ENCODE results near the gene SPOCK3.
"Not testable (repeated sequence)": the region's sequence is repeated elsewhere in the genome, so short reads cannot be mapped to it uniquely, and the experiment has no call there.

Gene SPOCK3

DNA sequence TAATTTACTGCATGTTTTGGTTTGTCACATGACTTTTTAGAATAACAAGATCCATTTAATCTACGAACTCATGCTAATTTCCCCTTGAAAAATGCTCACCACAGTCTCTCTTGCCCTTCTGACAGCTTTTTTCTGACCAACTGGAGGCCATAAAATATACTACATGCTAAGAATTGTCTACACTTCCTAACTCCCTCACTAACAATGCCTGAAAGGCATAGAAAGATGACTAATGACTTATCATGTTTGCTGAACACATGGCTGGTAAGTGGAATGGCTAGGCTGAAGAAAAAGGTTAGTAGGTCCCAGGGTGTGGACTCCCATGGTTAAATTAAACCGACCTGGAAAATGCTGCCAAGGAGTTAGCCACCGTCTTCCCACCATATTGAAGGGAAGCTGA is 309.9 kb downstream of the SPOCK3 start:
- DNase-seq = no peak

GRCh38 chr4:166913926-166914325 is 320.4 kb downstream of the SPOCK3 start:
- no peak for DNase-seq

GRCh38 chr4:166903408-166903807 is 330.9 kb downstream of the SPOCK3 start:
- peak; percentile 24 for DNase-seq

DNA sequence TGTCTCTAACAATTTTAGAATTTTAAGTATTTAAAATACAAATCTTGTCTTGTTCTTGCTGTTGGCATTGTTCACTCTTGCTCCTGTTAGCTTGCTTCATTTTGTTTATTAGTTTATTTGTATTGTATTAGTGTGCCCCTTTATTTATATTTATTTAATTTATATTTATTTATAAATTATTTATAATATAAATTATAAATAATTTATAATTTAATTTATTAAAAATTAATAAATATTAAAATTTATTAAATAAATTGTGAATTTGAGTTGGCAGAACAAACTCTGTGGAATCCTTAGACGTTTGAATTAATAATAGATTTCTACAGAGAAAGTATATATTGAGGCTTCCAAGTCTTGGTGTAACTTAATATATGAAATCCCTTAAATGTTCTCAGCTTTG is 331.4 kb downstream of the SPOCK3 start:
- peak; percentile 4 for DNase-seq

DNA sequence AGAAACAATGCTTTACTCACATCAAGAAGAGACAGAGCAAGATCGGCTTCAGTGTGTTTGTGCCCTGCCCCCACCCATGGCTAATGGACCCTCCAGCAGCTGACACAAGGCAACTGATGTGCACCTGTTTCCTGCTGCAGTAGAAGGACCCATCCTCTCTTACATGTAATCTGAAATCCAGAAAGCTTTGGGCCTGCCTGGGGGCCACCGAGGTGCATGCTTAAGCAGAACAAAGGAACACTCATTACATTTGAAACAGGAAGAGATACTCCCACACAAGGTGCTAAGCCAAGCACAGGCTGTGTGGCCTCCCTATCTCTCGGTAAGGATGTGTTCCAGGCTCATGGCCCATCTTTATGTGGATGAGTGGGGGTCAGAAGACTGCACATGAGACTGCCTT is 338.0 kb downstream of the SPOCK3 start:
- no peak for DNase-seq

DNA sequence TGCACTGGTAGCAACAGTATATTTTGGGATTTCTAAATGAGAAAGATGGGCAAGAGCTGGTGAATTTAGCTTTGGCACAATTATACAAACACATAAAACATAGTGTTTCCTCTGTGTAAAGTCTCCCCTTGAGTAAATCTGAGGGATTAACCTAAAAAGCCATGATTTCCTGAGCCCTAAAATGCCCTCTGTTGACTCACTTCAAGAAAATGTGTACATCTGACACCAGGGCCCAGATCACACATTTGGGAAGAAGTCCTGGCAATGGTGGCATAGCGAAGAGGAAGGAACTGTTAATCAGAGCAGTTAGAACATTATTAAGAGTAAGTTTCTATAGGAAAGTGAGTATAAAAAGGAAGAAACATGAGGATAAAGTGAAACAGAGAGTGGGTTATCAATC is 338.5 kb downstream of the SPOCK3 start:
- DNase-seq = no peak

- no peak for DNase-seq
Observed at GRCh38 chr4:166887457-166887856, 346.8 kb downstream of the SPOCK3 start.

DNA sequence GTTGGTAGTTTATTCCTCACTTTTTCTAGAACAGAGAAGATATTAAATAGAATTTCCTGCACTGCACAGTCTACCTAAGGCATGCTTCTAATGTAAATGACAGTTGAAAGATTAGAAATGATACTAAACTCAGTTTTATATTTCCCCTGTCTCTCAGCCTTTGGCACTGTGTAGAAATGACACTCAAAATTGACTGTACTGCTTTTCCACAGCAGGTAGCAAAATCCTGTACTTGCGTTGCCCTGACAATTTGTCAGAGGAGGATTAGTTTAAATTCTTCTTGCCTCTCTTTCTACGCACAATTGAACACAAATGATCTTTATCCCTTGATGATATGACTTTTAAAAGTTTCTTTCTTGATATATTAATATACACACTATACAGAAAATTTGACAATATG is 347.6 kb downstream of the SPOCK3 start:
- DNase-seq = no peak

- DNase-seq = no peak
Observed at GRCh38 chr4:166882221-166882620, 352.1 kb downstream of the SPOCK3 start.

DNA sequence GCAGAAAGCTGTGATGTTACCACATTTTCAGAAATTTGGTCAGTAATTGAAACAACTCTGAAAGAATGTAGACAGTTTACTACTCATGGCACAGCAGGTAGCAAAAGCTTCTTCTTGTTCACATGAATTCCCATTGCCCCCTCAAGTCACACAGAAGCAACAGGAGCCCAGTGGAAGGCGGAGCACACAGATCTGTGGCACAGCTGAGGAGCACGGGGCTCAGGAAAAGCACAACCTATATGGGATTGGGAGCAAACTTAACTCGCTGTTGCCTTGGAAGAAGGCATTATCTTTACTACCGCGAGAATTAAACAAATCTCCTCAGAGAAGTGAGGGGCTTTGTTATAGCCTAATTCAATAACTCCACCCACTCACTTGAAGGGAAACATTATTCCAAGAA is 358.5 kb downstream of the SPOCK3 start:
- no peak for DNase-seq

GRCh38 chr4:166862032-166862431 is 372.3 kb downstream of the SPOCK3 start:
- DNase-seq = no peak

DNA sequence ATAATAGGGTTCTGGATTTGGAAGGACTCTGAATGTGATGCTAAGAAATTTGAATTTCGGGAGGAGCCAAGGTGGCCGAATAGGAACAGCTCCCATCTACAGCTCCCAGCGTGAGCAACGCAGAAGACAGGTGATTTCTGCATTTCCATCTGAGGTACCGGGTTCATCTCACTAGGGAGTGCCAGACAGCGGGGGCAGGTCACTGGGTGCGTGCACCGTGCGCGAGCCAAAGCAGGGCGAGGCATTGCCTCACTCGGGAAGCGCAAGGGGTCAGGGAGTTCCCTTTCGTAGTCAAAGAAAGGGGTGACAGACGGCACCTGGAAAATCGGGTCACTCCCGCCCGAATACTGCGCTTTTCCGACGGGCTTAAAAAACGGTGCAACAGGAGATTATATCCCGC is 383.9 kb downstream of the SPOCK3 start:
- DNase-seq = not testable (repeated sequence)

- DNase-seq = no peak
Observed at GRCh38 chr4:166846939-166847338, 387.4 kb downstream of the SPOCK3 start.

DNA sequence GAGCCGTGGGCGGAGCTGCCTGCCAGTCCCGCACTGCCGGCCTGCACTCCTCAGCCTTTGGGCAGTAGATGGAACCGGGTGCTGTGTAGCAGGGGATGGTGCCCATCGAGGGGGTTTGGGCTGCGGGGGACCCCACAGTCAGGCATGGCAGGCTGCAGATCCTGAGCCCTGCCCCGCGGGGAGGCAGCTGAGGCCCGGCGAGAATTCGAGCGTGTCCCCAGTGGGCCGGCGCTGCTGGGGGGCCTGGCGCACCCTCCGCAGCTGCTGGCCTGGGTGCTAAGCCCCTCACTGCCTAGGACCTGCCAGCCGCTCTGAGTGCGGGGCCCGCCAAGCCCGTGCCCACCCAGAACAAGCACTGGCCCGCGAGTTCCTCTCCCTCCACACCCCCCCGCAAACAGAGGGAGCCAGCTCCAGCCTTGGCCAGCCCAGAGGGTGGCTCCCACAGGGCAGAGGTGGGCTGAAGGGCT is 391.5 kb downstream of the SPOCK3 start:
- no peak for DNase-seq

DNA sequence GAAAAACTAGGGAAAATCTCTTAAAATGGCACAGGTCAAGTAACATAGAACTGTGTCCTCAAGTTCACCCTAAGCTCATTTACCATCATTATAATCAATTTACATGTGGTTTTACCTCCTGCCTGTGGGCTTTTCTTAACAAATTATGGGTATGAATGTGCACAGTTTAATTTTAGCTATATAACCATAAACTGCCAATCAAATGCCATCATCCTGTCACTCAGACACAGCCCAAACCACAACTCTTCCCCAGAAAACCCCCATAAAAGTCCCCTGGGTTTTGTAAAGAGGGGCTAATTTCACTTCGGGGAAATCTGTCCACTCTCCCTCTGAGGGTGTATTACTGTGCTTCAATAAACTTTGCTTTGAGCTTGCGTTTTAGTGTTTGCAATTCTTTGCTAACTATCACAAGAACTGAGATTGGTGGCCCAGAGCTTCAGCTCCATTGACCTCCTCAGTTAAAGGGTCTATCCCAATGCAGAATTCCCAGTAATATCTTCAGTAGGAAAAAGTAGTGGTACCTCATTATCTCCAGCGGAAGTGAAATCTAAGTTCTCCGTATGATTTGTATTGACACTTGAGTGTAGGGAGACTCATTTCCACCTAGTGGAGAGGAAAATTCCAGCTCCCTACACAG is 394.6 kb downstream of the SPOCK3 start:
- DNase-seq = no peak

- DNase-seq = no peak
Observed at GRCh38 chr4:166838975-166839614, 395.2 kb downstream of the SPOCK3 start.

- no peak for DNase-seq
Observed at GRCh38 chr4:166836865-166837264, 397.4 kb downstream of the SPOCK3 start.

DNA sequence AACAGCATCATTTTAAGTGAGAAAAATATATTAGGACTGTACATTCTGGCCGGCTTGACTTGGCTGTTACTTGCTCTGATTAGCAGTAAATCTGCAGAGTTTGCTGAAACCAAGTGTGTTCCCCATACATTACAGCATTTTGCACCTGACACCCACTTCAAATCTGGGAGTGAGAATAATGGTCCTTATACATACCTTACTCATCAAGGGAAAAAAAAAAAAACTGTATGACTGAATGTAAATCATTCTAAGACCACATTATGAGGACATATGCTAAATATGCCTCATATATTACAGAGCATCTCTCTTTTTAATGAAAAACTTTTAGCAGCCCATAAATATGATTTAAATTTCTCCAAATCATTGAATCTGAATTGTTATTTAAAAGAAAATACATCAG is 406.7 kb downstream of the SPOCK3 start:
- no peak for DNase-seq

- no peak for DNase-seq
Observed at GRCh38 chr4:166827167-166827566, 407.1 kb downstream of the SPOCK3 start.

- DNase-seq = no peak
Observed at GRCh38 chr4:166823848-166824247, 410.4 kb downstream of the SPOCK3 start.

DNA sequence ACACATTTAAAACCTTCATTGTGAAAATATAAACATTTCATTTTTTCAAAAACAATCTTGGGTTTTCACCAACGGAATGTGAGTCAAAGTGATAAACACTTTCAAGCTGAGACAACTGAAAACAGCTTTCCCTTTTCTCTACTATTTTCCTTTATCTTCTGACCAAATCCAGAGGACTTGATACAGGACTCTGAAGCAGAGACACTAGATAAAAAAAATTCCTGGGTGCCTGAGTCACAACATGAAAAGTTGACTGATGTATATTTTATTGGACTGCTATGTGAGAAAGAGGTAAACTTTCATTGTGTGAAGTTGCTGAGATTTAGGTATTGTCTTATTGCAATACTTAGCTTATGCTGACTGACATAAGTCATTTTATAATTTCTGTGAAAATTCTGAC is 411.2 kb downstream of the SPOCK3 start:
- no peak for DNase-seq

GRCh38 chr4:166822386-166822785 is 411.9 kb downstream of the SPOCK3 start:
- no peak for DNase-seq

DNA sequence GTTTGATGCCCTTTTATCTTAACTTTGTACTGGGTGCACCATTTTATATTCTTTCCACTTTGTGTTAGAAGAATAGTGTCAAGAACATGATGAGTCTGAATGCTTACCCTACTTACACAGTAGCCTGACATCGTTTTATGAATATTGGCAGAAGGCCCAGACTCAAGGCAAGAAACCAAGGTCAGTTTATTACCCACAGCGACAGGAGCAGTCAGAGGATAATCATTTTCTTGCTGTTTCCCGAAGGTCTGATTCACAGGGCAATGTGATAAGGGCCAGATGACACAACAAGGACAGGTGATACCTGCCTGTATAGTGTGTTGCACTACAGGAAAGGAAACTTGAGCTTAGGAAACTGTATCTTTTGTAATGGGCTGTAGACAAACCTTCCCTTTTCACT is 417.4 kb downstream of the SPOCK3 start:
- DNase-seq = no peak

GRCh38 chr4:166808380-166808779 is 425.9 kb downstream of the SPOCK3 start:
- no peak for DNase-seq

GRCh38 chr4:166802346-166802745 is 431.9 kb downstream of the SPOCK3 start:
- DNase-seq = peak; percentile 17

All from eye (tissue), 1 donor.